Gastrocnemius medialis (tissue), 4 donors: ENCODE data around the gene PLCG2. TPM values are rescaled to one million over a fixed set of nuclear protein-coding genes. Genes with fewer than 3 reads are reported as not detected.
"Not testable (repeated sequence)": the region's sequence is repeated elsewhere in the genome, so short reads cannot be mapped to it uniquely, and the experiment has no call there.

Experiments
- ATAC-seq, 2 donors: fragments of 150-250 bp; one replicate each; pipeline ENCODE4 v1.9.1; 2016
- DNase-seq, 2 donors: peaks; one replicate each; pipeline ENCODE4 v3.0.0-alpha.2; 2019
- H3K27ac ChIP-seq, 4 donors: fragments of 200-600 bp; sonication (generic); 1 replicate in 1 of 4; 2 replicates in 3 of 4; pipeline ENCODE4 v1.5.1; 2016 to 2018; ENCODE audit warnings: mild to moderate bottlenecking in 2 of 4, moderate library complexity in 1 of 4
- H3K27me3 ChIP-seq, 3 donors: fragments of 200-600 bp; sonication (generic) in 2 of 3; 1 replicate in 1 of 3; 2 replicates in 2 of 3; pipeline versions ENCODE4 v1.5.1 to v1.6.0; 2016 to 2019; ENCODE audit warnings: mild to moderate bottlenecking in 1 of 3, moderate library complexity in 1 of 3
- H3K36me3 ChIP-seq, 2 donors: fragments of 200-600 bp; sonication (generic) in 1 of 2; one replicate each; pipeline ENCODE4 v1.5.1; 2017 to 2018
- H3K4me1 ChIP-seq, 2 donors: fragments of 200-600 bp; sonication (generic) in 1 of 2; one replicate each; pipeline ENCODE4 v1.5.1; 2016 to 2017; ENCODE audit warnings: mild to moderate bottlenecking in 2 of 2
- H3K4me3 ChIP-seq, 4 donors: fragments of 200-600 bp; sonication (generic) in 3 of 4; 1 replicate in 1 of 4; 2 replicates in 3 of 4; pipeline ENCODE4 v1.5.1; 2016 to 2019; ENCODE audit warnings: mild to moderate bottlenecking in 2 of 4
- H3K9me3 ChIP-seq, 3 donors: fragments of 200-600 bp; sonication (generic) in 2 of 3; 1 replicate in 1 of 3; 2 replicates in 2 of 3; pipeline ENCODE4 v1.5.1; 2016 to 2019
- POLR2A ChIP-seq, 2 donors: fragments of 450-650 bp; IDR thresholded peaks; one replicate each; pipeline ENCODE4 v1.6.1; 2017; ENCODE audit warnings: antibody characterized with exemption in 2 of 2, mild to moderate bottlenecking in 2 of 2, moderate library complexity in 2 of 2
- in situ Hi-C, 4 donors: fragments of 200-750 bp; cut with MboI; loops; one replicate each; pipeline versions ENCODE4 v1.15.0 to v1.8.0; 2017; ENCODE audit warnings: low sequenced_read_pairs in 4 of 4
- intact Hi-C: fragments of 100-400 bp; cut with DNase I; formaldehyde crosslinking; loops from one replicate; pipeline ENCODE4 v1.15.1; 2023; ENCODE audit warnings: low total_unique reads
- total RNA-seq, 4 donors: library from RNA; depleted of rRNA; stranded (reverse); fragments of >200 nt; gene quantifications; one replicate each; pipeline versions ENCODE4 v1.1.0 to v1.2.3, GENCODE V29; 2016
- TF ChIP-seq, protein P1 (sequence below), 5 experiments: fragments of 450-650 bp in 3 of 5; fragments of 200-600 bp in 2 of 5; sonication (generic) in 2 of 5; IDR thresholded peaks in 4 of 5; conservative IDR thresholded peaks in 1 of 5; 1 replicate in 4 of 5; 2 replicates in 1 of 5; pipeline ENCODE4 v1.5.1; 2016 to 2019; ENCODE audit warnings: antibody characterized with exemption in 5 of 5, mild to moderate bottlenecking in 3 of 5, moderate library complexity in 3 of 5

Gene PLCG2
- total RNA-seq, 4 donors from 2014 or later, result 1.8 to 3.0 (median 2.1) TPM

DNA sequence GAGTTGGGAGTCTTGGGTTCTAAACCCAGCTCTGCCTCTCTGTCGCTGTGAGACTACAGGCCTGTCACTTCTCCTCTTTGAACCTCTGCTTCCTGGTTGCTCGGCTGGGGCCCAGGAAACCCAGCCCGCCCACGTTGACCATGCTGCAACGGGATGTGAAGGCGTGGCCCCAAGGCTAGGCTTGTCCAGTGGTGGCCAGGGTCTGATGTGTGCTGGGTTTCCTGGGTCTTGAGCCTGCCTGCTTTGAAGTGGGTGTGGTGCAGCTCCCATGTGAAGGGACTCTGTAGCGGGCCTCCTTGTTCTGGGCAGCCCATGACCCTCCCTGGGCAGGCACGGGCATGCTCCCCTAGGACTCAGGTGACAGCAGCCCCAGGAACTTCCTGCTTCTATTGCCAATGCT, 149.9 kb downstream of the PLCG2 start:
- no peaks in the 10 kb centered on the region for H3K27me3 ChIP-seq
- in situ Hi-C loops (no loop called here), intact Hi-C loops (no loop called here)
- H3K36me3 ChIP-seq, result no peaks in the 10 kb centered on the region
- no peak for ATAC-seq
- TF ChIP-seq, protein P1, sequence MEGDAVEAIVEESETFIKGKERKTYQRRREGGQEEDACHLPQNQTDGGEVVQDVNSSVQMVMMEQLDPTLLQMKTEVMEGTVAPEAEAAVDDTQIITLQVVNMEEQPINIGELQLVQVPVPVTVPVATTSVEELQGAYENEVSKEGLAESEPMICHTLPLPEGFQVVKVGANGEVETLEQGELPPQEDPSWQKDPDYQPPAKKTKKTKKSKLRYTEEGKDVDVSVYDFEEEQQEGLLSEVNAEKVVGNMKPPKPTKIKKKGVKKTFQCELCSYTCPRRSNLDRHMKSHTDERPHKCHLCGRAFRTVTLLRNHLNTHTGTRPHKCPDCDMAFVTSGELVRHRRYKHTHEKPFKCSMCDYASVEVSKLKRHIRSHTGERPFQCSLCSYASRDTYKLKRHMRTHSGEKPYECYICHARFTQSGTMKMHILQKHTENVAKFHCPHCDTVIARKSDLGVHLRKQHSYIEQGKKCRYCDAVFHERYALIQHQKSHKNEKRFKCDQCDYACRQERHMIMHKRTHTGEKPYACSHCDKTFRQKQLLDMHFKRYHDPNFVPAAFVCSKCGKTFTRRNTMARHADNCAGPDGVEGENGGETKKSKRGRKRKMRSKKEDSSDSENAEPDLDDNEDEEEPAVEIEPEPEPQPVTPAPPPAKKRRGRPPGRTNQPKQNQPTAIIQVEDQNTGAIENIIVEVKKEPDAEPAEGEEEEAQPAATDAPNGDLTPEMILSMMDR (IDR thresholded peaks at IDR 0.05 in 4 of 5, conservative IDR thresholded peaks at IDR 0.05 in 1 of 5), result no peak
- TF ChIP-seq POLR2A (IDR thresholded peaks at IDR 0.05), result no peak
- no peak overlapping the region for H3K27ac ChIP-seq
- DNase-seq, result no peak
- H3K9me3 ChIP-seq, result no peaks in the 10 kb centered on the region
- no peaks in the 10 kb centered on the region for H3K4me1 ChIP-seq
- no peak overlapping the region for H3K4me3 ChIP-seq

DNA sequence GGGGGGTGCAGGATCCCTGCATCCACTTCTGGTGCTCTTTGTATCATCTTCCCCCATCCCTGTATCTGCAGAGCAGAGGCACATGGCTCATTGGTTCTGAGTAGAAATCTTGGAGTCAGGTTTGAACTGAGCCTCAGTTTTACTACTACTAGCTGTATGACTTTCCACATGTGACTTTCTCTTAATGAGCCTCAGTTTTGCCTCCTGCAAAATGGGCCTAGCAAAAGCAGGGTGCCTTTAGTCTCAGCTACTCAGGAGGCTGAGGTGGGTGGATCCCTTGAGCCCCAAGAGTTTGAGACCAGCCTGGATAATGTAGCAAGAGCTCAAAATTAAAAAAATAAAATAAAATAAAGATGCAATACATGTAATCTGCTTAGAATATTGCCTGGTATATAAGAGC, 150.8 kb downstream of the PLCG2 start:
- no peaks in the 10 kb centered on the region for H3K4me1 ChIP-seq
- intact Hi-C loops, result no loop called here
- no peak for DNase-seq
- H3K27me3 ChIP-seq, result no peaks in the 10 kb centered on the region
- H3K27ac ChIP-seq, result no peak overlapping the region
- TF ChIP-seq, protein P1 (IDR thresholded peaks at IDR 0.05 in 4 of 5, conservative IDR thresholded peaks at IDR 0.05 in 1 of 5), result no peak
- TF ChIP-seq POLR2A (IDR thresholded peaks at IDR 0.05), result no peak
- H3K4me3 ChIP-seq, result no peak overlapping the region
- no peaks in the 10 kb centered on the region for H3K36me3 ChIP-seq
- in situ Hi-C loops, result no loop called here
- ATAC-seq, result no peak
- no peaks in the 10 kb centered on the region for H3K9me3 ChIP-seq

DNA sequence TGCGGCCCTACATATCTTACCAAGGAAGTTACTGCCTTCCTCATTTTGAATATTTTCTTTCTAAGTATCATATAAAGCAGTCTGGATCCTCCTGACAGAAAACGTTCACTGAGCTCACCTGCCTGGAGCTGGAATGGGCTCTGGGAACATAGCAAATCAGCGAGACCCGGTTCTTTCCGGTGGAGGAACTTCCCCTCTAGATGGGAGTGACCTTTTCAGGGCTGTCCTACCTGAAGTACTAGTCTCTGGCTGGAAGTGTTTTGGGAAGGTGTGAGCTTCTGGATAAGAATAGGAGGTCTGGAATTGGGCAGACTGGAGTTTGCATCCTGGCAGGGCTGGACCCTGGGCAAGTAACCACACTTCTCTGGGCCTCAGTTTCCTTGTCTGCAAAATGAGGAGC, 152.8 kb downstream of the PLCG2 start:
- intact Hi-C loops, result no loop called here

DNA sequence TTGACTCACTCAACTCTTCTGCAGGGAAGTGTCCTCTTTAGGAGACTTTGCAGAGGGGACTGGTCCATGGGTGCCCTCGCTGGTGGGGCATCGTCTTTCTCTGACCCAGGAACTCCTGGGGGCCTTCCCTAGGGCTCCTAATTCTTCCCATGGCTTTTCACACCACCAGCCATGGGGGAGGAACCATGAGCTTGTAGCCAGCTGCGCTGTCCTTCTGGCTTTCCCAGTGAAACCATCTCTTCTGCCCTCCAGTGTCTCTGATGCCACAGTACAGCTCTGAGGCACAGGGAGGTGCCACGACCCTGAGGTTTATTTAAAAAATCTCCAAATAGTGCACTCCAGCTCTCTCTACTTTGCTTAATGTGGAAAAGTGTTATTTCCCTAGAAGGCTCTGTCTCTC, 153.6 kb downstream of the PLCG2 start:
- Histone ChIP-seq H3K27me3 (no peaks in the 10 kb centered on the region), H3K36me3 (no peaks in the 10 kb centered on the region), H3K4me1 (no peaks in the 10 kb centered on the region), H3K27ac (no peak overlapping the region), H3K4me3 (no peak overlapping the region), H3K9me3 (no peaks in the 10 kb centered on the region)
- in situ Hi-C loops, result no loop called here
- ATAC-seq (no peak), DNase-seq (no peak)
- no peak for TF ChIP-seq POLR2A (IDR thresholded peaks at IDR 0.05)
- TF ChIP-seq, protein P1 (IDR thresholded peaks at IDR 0.05 in 4 of 5, conservative IDR thresholded peaks at IDR 0.05 in 1 of 5), result no peak
- intact Hi-C loops, result no loop called here

More for the DNA sequence above, 152.8 kb downstream of the PLCG2 start:
- H3K27ac ChIP-seq, result no peak overlapping the region
- H3K4me3 ChIP-seq, result no peak overlapping the region
- H3K4me1 ChIP-seq, result no peaks in the 10 kb centered on the region
- ATAC-seq (no peak), DNase-seq (no peak)
- H3K27me3 ChIP-seq, result no peaks in the 10 kb centered on the region
- H3K36me3 ChIP-seq, result no peaks in the 10 kb centered on the region
- in situ Hi-C loops, result no loop called here
- TF ChIP-seq POLR2A (IDR thresholded peaks at IDR 0.05), result no peak
- TF ChIP-seq, protein P1 (IDR thresholded peaks at IDR 0.05 in 4 of 5, conservative IDR thresholded peaks at IDR 0.05 in 1 of 5), result no peak
- no peaks in the 10 kb centered on the region for H3K9me3 ChIP-seq

DNA sequence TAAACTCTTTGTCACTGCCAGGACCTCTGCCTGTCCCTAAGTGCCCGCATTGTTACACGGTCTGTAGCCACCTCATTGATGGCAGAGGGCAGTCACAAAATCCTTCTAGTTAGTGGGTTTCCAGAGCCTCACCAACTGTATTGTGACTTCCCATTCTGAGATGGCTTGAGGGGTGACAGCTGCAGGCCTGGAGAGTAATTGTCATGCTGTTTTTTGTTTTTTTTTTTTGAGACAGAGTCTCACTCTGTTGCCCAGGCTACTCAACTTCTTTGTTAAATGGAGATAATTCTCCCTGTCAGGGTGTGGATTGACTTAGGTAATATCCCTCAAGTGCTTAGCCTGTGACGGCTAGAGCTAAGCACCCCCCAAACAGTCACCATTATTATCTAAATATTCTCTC, 154.3 kb downstream of the PLCG2 start:
- Histone ChIP-seq H3K27me3 (no peaks in the 10 kb centered on the region), H3K9me3 (no peaks in the 10 kb centered on the region), H3K27ac (no peak overlapping the region), H3K4me1 (no peaks in the 10 kb centered on the region), H3K36me3 (no peaks in the 10 kb centered on the region), H3K4me3 (no peak overlapping the region)
- in situ Hi-C loops, result no loop called here
- intact Hi-C loops, result no loop called here
- TF ChIP-seq, protein P1 (IDR thresholded peaks at IDR 0.05 in 4 of 5, conservative IDR thresholded peaks at IDR 0.05 in 1 of 5), result no peak
- TF ChIP-seq POLR2A (IDR thresholded peaks at IDR 0.05), result no peak
- no peak for DNase-seq
- ATAC-seq, result no peak

DNA sequence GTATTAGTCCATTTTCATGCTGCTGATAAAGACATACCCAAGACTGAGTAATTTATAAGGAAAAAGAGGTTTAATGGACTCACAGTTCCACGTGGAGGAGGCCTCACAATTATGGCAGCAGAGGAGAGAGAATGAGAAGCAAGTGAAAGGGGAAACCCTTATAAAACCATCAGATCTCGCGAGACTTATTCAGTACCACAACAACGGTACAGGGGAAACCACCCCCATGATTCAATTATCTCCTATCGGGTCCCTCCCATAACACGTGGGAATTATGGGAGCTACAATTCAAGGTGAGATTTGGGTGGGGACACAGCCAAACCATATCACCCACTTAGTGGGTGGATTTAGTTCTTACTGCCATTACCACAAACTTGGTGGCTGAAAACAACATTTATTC, 155.6 kb downstream of the PLCG2 start:
- H3K27me3 ChIP-seq, H3K9me3 ChIP-seq, H3K4me3 ChIP-seq, H3K36me3 ChIP-seq, ATAC-seq, DNase-seq, H3K4me1 ChIP-seq, in situ Hi-C loops, H3K27ac ChIP-seq: not testable (repeated sequence)
- intact Hi-C loops, result loop anchor here (5.0 kb wide), 1 partner anchor 298 kb away; no protein-coding TSS in a partner anchor
